HG03066 (cell line): Measurements from ENCODE around the gene PGR.

ENCODE experiments used
- ATAC-seq: cut with Tn5 transposase; IDR thresholded peaks from one replicate; pipeline ENCODE4 v1.9.1; 2021; ENCODE audit warnings: low read depth; ENCODE audit not compliant: unreplicated experiment

The PGR gene

GRCh38 chr11:101083335-101083734 lies 46.3 kb downstream of the PGR start:
- no peak for ATAC-seq

GRCh38 chr11:101082813-101083212 lies 46.8 kb downstream of the PGR start:
- ATAC-seq = no peak

DNA sequence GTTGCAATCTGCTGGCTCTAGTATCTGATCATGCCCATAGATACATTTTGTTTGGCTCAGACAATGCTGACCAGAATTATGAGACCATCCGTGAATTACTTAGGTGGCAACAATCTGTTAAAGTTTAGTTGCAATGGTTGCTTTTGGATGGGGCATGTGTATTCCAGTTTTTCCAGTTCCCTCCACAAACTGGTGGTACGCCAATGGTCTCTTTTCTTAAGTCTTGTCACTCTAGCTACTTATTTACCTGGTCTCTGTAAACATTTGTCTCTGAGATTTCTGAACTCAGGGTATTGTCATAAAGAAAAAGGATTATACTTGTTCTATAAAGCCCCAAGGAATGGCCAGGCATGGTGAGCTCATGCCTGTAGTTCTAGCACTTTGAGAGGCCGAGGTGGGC lies 65.9 kb downstream of the PGR start:
- ATAC-seq = no peak

GRCh38 chr11:101061606-101062005 lies 68.0 kb downstream of the PGR start:
- no peak for ATAC-seq

GRCh38 chr11:101059331-101059730 lies 70.3 kb downstream of the PGR start:
- ATAC-seq = no peak

GRCh38 chr11:101053492-101053891 lies 76.1 kb downstream of the PGR start:
- ATAC-seq = no peak

DNA sequence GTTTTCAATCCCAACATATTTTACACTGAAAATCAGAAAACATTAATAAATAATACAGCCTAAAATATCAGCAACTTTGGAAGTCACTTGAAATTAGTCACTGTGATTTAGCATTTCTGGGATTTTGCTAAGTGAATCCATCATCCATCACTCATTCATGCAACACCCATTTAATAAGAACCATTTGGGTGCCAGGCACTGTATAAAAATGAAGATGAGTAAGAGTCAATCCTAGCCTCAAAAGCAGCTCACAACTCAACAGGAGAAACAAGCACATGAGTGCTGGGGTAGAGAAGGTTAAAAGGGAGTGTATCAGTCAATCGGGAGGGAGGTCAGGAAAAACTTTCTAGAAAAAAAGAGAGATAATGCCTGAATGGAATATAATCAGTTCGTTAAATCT lies 77.9 kb downstream of the PGR start:
- ATAC-seq = no peak

GRCh38 chr11:101049813-101050212 lies 79.8 kb downstream of the PGR start:
- no peak for ATAC-seq

- no peak for ATAC-seq
Observed at GRCh38 chr11:101049123-101049522, 80.5 kb downstream of the PGR start.

DNA sequence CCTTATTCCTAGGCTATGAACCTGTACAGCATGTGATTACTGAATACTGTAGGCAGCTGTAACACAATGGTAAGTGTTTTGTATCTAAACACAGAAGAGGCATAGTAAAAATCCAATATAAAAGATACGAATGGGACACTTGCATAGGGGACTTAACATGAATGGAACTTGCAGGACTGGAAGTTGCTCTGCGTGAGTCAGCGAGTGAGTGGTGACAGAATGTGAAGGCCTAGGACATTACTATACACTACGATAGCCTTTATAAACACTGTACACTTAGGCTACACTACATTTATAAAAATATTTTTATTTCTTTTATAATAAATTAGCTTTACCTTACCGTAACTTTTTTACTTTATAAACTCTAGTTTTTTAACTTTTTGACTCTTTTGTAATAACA lies 81.1 kb downstream of the PGR start:
- no peak for ATAC-seq

GRCh38 chr11:101046947-101047346 lies 82.7 kb downstream of the PGR start:
- ATAC-seq = no peak

DNA sequence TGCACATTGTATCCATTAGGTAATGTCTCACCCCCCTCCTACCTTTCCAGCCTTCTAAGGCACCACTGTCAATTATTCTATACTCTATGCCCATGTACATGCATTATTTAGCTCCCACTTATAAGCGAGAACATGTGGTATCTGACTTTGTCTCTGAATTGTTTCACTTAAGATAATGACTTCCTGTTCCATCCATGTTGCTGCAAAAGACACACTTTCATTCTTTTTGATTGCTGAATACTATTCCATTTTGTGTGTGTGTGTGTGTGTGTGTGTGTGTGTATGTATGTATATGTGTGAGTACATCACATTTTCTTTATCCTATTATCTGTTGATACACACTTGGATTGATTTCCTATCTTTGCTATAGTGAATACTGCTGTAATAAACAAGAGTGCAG lies 84.2 kb downstream of the PGR start:
- ATAC-seq = no peak

DNA sequence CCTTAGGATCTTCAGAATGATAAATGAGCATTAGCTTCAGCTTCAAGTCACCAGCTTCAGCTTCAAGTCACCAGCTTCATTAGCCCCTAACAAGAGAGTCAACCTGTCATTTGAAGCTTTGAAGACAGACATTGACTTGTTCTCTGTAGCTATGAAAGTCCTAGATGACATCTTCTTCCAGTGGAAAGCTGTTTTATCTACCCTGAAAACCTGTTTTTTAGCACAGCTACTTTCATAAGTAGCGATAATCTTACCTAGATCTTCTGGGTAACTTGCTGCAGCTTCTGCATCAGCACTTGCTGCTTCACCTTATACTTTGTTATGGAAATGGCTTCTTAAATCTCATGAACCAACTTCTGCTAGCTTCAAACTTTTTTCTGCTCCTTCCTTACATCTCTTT lies 85.7 kb downstream of the PGR start:
- ATAC-seq = no peak

DNA sequence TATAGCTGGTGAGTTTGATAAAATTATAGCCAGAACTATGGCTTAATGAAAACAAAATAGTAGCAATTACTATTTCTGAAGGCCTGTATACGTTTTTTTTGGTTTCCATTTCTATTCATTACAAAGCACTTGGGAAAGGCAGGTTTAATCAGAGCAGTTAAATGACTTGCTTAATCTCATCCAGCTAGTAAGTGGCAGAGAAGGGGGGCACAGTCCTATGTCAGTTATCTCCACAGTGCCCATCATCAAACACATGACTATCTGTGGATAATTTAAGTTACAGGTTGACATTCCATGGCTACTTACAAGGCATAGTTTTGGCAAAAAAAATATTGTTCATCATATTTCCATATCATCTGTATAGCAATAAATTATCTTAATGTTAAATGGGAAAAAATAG lies 93.7 kb downstream of the PGR start:
- no peak for ATAC-seq

GRCh38 chr11:101034076-101034475 lies 95.5 kb downstream of the PGR start:
- ATAC-seq = no peak

DNA sequence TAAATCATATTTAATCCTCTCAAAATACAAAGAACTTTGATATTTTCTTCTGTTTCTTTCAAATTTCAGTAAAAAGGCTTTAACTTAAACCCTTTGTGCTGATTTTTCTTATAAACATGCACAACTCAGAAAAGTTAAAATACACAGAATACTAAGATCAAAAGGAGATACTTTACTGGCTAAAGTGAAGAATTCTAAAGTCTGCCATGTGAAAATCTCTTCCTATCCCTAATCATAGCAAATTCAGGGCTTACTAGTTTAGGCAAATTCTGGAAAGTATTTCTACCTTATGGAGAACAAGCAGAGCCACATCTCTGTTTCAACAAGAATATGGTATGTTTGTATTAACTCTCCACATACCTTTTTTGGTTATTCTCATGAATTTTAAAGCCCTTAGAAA lies 96.6 kb downstream of the PGR start:
- ATAC-seq = no peak

DNA sequence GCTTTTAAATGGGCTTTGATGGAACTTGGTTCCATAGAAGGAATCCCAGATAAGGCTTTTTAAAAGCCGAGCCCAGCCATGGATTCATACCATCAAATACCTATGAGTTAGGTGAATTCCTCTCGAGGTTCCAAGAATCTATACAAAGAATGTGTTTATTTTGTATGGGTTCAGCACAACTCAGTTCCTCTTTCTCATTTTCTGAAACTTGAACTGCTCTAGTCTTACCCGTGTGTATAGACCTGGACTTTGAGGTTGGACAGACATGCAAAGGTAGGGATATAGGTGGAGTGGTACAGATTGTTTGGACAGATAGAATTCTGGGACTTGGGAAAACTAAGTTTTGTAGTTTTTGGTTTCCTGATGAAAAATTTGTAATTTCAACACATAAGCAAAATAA lies 97.9 kb downstream of the PGR start:
- ATAC-seq = no peak

- no peak for ATAC-seq
Observed at GRCh38 chr11:101030692-101031091, 98.9 kb downstream of the PGR start.

DNA sequence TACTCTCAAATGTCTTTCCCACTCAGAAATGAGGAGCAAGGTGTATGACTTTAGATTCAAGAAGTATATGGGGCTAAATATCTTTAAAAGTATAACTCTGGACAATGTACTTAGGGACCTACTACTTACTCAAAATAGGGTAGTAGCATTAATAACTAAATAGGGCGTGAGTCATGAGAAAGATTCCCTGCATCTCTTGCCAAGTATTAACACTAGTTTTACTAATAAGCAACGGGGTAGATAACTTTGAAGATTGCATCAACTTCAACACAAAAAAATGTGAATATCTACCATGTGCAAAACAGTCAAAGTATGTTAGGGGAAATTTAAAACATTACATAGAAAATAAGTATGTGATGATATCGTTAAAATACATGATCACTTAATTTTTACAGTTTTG lies 99.6 kb downstream of the PGR start:
- no peak for ATAC-seq

- no peak for ATAC-seq
Observed at GRCh38 chr11:101028644-101029043, 101.0 kb downstream of the PGR start.

GRCh38 chr11:101022256-101022655 lies 107.4 kb downstream of the PGR start:
- ATAC-seq = no peak

GRCh38 chr11:101019870-101020269 lies 109.7 kb downstream of the PGR start:
- no peak for ATAC-seq

GRCh38 chr11:101014600-101015285 lies 114.9 kb downstream of the PGR start:
- ATAC-seq = no peak
